Endothelial cell of umbilical vein (primary cell): ENCODE results near the gene IDH3A. TPM values are rescaled to one million over a fixed set of nuclear protein-coding genes. Genes with fewer than 3 reads are reported as not detected.

Source experiments
- BruUV-seq: library from RNA; stranded (reverse); fragments of 400-500 nt; replicated peaks from 2 replicates; lab custom pipeline; 2021; lab: Mats Ljungman, UMichigan
- CTCF ChIA-PET: fragments of 300-600, 350-600 bp; sonication (Branson Sonifier 250); formaldehyde crosslinking; loops from one replicate; lab custom pipeline; 2021; ENCODE audit warnings: antibody characterized with exemption, inconsistent platforms; lab: Charles Lee
- POLR2A ChIA-PET: fragments of 300-600, 350-600 bp; sonication (Branson Sonifier 250); formaldehyde crosslinking; loops from one replicate; lab custom pipeline; 2021; ENCODE audit warnings: antibody characterized with exemption, inconsistent platforms; lab: Charles Lee
- DNase-seq: peaks from one replicate; pipeline ENCODE4 v3.0.0-alpha.2; 2011; ENCODE audit warnings: low read depth, low spot score
- FAIRE-seq: peaks from 2 replicates; lab custom pipeline; 2011; peaks lifted over from hg19 to GRCh38; lab: Jason Lieb, UNC
- H2AFZ ChIP-seq: 2 replicates; pipeline ENCODE4 v1.6.0; 2012; ENCODE audit warnings: low read depth, low read length, control low read depth, inconsistent platforms
- H3K27ac ChIP-seq: 2 replicates; pipeline ENCODE4 v1.5.1; 2011; ENCODE audit warnings: low read depth, mild to moderate bottlenecking, control low read depth, low read length, moderate library complexity; ENCODE audit not compliant: insufficient read depth
- H3K27me3 ChIP-seq, 2 experiments: 2 replicates each; pipeline versions ENCODE4 v1.6.0 to v1.6.1; 2011; ENCODE audit warnings: low read length in 2 of 2, mixed read lengths in 1 of 2; ENCODE audit not compliant: control insufficient read depth in 2 of 2, insufficient read depth in 2 of 2
- H3K36me3 ChIP-seq, 2 experiments: 2 replicates in 1 of 2; 3 replicates in 1 of 2; pipeline ENCODE4 v1.5.1; 2011; ENCODE audit warnings: low read length in 2 of 2, mild to moderate bottlenecking in 1 of 2, moderate library complexity in 1 of 2; ENCODE audit not compliant: control insufficient read depth in 2 of 2, insufficient read depth in 2 of 2; ENCODE audit errors: extremely low read depth in 1 of 2
- H3K4me1 ChIP-seq: 3 replicates; pipeline ENCODE4 v1.5.1; 2011; ENCODE audit warnings: mild to moderate bottlenecking, low read length; ENCODE audit not compliant: control insufficient read depth, insufficient read depth; ENCODE audit errors: extremely low read depth
- H3K4me2 ChIP-seq: 2 replicates; pipeline ENCODE4 v1.6.1; 2011; ENCODE audit warnings: low read length, control low read depth, mixed read lengths; ENCODE audit not compliant: insufficient read depth
- H3K4me3 ChIP-seq, 3 experiments: fragments of 200-600 bp in 1 of 3; sonication (generic), shearing (Covaris generic) in 1 of 3; replicated peaks in 1 of 3; 2 replicates each; pipeline ENCODE4 v1.5.1; 2011 to 2016; ENCODE audit warnings: control low read depth in 3 of 3, low read length in 3 of 3, mild to moderate bottlenecking in 2 of 3, inconsistent platforms in 1 of 3, low read depth in 1 of 3, moderate library complexity in 1 of 3; ENCODE audit not compliant: insufficient read depth in 1 of 3
- H3K79me2 ChIP-seq: 2 replicates; pipeline ENCODE4 v1.6.0; 2012; ENCODE audit warnings: low read length, inconsistent platforms; ENCODE audit not compliant: control insufficient read depth, insufficient read depth
- H3K9ac ChIP-seq: replicated peaks from 2 replicates; pipeline ENCODE3; 2011; ENCODE audit warnings: low read length, control low read depth; ENCODE audit not compliant: insufficient read depth; ENCODE audit errors: extremely low read depth
- H3K9me1 ChIP-seq: replicated peaks from 3 replicates; pipeline ENCODE4 v1.6.0; 2011; ENCODE audit warnings: mild to moderate bottlenecking, low read length; ENCODE audit not compliant: control insufficient read depth, insufficient read depth; ENCODE audit errors: extremely low read depth
- H3K9me3 ChIP-seq: replicated peaks from 2 replicates; pipeline ENCODE4 v1.5.1; 2012; ENCODE audit warnings: low read length, inconsistent platforms; ENCODE audit not compliant: control insufficient read depth, insufficient read depth
- H4K20me1 ChIP-seq: replicated peaks from 2 replicates; pipeline ENCODE3; 2011; ENCODE audit warnings: mild to moderate bottlenecking, low read length; ENCODE audit not compliant: control insufficient read depth, insufficient read depth; ENCODE audit errors: extremely low read depth
- EZH2 ChIP-seq: IDR thresholded peaks from 2 replicates; pipeline ENCODE4 v1.6.1; 2012; ENCODE audit warnings: borderline replicate concordance, low read depth, mild to moderate bottlenecking, moderate library complexity, low read length, inconsistent platforms; ENCODE audit not compliant: severe bottlenecking
- POLR2AphosphoS5 ChIP-seq: IDR thresholded peaks from 2 replicates; pipeline ENCODE4 v1.6.1; 2012; ENCODE audit warnings: low read depth, mild to moderate bottlenecking, control low read depth, low read length, moderate library complexity; ENCODE audit not compliant: insufficient read depth
- dilution Hi-C: fragments of 300-500 bp; cut with MboI; formaldehyde crosslinking; loops from one replicate; pipeline ENCODE4 v1.15.0; 2019; ENCODE audit warnings: low sequenced_read_pairs; ENCODE audit not compliant: extremely low pct_ligation_motif_present
- intact Hi-C: fragments of 100-400 bp; cut with micrococcal nuclease; formaldehyde crosslinking; loops from one replicate; pipeline ENCODE4 v1.10.0; 2022
- polyA plus RNA-seq, 4 experiments: library from polyadenylated mRNA; depleted of rRNA in 3 of 4; stranded (reverse) in 3 of 4; unstranded in 1 of 4; fragments of >200 nt; gene quantifications; 2 replicates each; pipeline versions ENCODE4 v1.2.1 to v1.2.3, GENCODE V29; 2011 to 2012; ENCODE audit warnings: missing spikeins in 1 of 4
- total RNA-seq: library from RNA; stranded (reverse); gene quantifications from 2 replicates; pipeline ENCODE4 v1.2.3, GENCODE V29; 2021
- TF ChIP-seq, protein P1 (sequence below), 2 donors: IDR thresholded peaks; 1 replicate in 1 of 2; 2 replicates in 1 of 2; pipeline ENCODE4 v1.5.1; 2011; ENCODE audit warnings: low read length in 2 of 2, mild to moderate bottlenecking in 2 of 2, moderate library complexity in 2 of 2, control low read depth in 1 of 2, inconsistent platforms in 1 of 2, low read depth in 1 of 2; ENCODE audit not compliant: insufficient read depth in 1 of 2; ENCODE audit errors: extremely low read depth in 1 of 2

IDH3A gene
- total and polyA plus RNA-seq, 2 donors (not counting 3 experiments of a cell fraction or from before 2014, with no cell fraction given): 35.5 to 63.9 TPM

DNA sequence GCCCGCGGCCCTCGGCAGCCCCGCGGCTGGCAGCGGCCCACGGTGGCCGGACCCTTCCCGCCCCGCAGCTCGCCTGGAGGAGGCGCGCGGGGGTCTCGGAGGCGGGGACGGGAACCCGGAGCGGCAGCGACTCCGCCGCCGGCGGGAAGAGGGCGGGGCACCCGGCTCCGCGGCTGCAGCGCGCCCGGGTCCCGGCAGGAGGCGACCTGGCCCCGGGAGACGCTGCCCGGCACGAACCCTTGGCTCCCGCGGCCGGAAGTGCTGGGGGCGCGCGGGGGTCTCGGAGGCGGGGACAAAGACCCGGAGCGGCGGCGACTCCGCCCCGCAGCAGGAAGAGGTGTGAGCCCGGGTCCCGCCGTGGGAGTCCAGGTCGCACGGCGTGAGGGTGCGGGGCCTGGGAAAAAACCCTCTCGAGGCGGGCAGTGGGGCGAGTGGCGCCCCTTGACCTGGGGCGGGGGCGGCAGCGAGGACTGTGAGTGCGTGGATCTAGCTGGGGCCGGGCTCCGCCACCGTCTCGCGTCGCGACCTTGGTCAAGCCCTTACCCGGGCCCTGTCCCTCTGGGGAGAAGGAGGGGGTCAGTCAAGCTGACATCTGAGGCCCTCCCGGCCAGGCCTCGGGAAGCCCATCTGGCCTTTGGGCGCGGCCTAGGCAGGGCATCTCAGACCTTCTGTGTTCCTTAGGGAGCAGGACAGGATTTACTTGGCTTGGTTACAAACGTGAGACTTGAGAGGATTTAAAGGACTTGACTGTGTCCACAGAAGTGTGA, 17.7 kb upstream of the IDH3A start, which contains the start of gene CIB2:
Gene CIB2 (minus strand): TSS at position 151 of the 767 bp plus-strand sequence. CDS start 230 bp downstream, outside the sequence.
- DNase-seq (peak; percentile 64), FAIRE-seq (peak; percentile 81)
- Histone ChIP-seq H4K20me1 (no peaks in the 10 kb centered on the region), H3K27me3 (no peaks in the 10 kb centered on the region), H3K36me3 (no peaks in the 10 kb centered on the region), H3K9me1 (no peaks in the 10 kb centered on the region), H2AFZ (peak within 1 kb of the TSS; percentile 93), H3K4me2 (peak within 1 kb of the TSS; percentile 89), H3K9me3 (no peaks in the 10 kb centered on the region), H3K4me3 (peak within 1 kb of the TSS; percentile 43 to 71 (median 68)), H3K9ac (peak within 1 kb of the TSS; percentile 81), H3K27ac (no peak within 1 kb of the TSS), H3K79me2 (no peaks in the 10 kb centered on the region), H3K4me1 (peaks cover 7% of the 10 kb centered on the region)
- TF ChIP-seq, protein P1, sequence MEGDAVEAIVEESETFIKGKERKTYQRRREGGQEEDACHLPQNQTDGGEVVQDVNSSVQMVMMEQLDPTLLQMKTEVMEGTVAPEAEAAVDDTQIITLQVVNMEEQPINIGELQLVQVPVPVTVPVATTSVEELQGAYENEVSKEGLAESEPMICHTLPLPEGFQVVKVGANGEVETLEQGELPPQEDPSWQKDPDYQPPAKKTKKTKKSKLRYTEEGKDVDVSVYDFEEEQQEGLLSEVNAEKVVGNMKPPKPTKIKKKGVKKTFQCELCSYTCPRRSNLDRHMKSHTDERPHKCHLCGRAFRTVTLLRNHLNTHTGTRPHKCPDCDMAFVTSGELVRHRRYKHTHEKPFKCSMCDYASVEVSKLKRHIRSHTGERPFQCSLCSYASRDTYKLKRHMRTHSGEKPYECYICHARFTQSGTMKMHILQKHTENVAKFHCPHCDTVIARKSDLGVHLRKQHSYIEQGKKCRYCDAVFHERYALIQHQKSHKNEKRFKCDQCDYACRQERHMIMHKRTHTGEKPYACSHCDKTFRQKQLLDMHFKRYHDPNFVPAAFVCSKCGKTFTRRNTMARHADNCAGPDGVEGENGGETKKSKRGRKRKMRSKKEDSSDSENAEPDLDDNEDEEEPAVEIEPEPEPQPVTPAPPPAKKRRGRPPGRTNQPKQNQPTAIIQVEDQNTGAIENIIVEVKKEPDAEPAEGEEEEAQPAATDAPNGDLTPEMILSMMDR (IDR thresholded peaks at IDR 0.05; ENCODE audit: extremely low read depth in 1 of 2, insufficient read depth in 1 of 2, low read depth in 1 of 2, low read length in 2 of 2): peak; percentile 58 to 61
- no peak for TF ChIP-seq POLR2AphosphoS5
- no peak for TF ChIP-seq EZH2
- ChIA-PET CTCF (interaction anchor here (0.9 to 7.0 kb wide), 15 partner anchors 8 to 172 kb away, joined by 3 to 50 read pairs (median 6); partner anchors contain the start of gene IDH3A), POLR2A (no interaction called here)
- TSS peak; percentile 50 for BruUV-seq
- dilution Hi-C loops: no loop called here
- intact Hi-C loops: loop anchor here (1.0 to 5.0 kb wide), 4 partner anchors 18 to 110 kb away; partner anchors contain the start of gene IDH3A
